NCI-H460 (cell line): Measurements from ENCODE around the gene AFF2. TPM values are rescaled to one million over a fixed set of nuclear protein-coding genes. Genes with fewer than 3 reads are reported as not detected.
"Not testable (repeated sequence)": the region's sequence is repeated elsewhere in the genome, so short reads cannot be mapped to it uniquely, and the experiment has no call there.

Experiments
- DNase-seq: peaks from one replicate; pipeline ENCODE4 v3.0.0-alpha.2; 2016; ENCODE audit warnings: low read depth; ENCODE audit errors: extremely low read depth
- total RNA-seq: library from RNA; depleted of rRNA; stranded (reverse); fragments of >200 nt; shearing (Covaris generic); gene quantifications from 2 replicates; pipeline ENCODE4 v1.2.3, GENCODE V29; 2014

The AFF2 gene
- total RNA-seq, 1 experiment from 2014 or later, result not detected

- not testable (repeated sequence) for DNase-seq
Observed at GRCh38 chrX:148906628-148907027, 406.2 kb downstream of the AFF2 start.

GRCh38 chrX:148909758-148910157, 409.3 kb downstream of the AFF2 start:
- no peak for DNase-seq

- DNase-seq, result no peak
Observed at GRCh38 chrX:148913971-148914370, 413.6 kb downstream of the AFF2 start.

- DNase-seq, result no peak
Observed at GRCh38 chrX:148914783-148915182, 414.4 kb downstream of the AFF2 start.

- no peak for DNase-seq
Observed at GRCh38 chrX:148915474-148915873, 415.1 kb downstream of the AFF2 start.

GRCh38 chrX:148917441-148917840, 417.0 kb downstream of the AFF2 start:
- no peak for DNase-seq

- DNase-seq, result no peak
Observed at GRCh38 chrX:148923631-148924030, 423.2 kb downstream of the AFF2 start.

GRCh38 chrX:148926371-148926770, 426.0 kb downstream of the AFF2 start:
- no peak for DNase-seq

- no peak for DNase-seq
Observed at GRCh38 chrX:148928811-148929210, 428.4 kb downstream of the AFF2 start.

GRCh38 chrX:148929686-148930085, 429.3 kb downstream of the AFF2 start:
- DNase-seq, result no peak

GRCh38 chrX:148930206-148930729, 429.9 kb downstream of the AFF2 start:
- no peak for DNase-seq

GRCh38 chrX:148933881-148934280, 433.5 kb downstream of the AFF2 start:
- DNase-seq, result no peak

GRCh38 chrX:148938348-148938747, 437.9 kb downstream of the AFF2 start:
- no peak for DNase-seq

GRCh38 chrX:148940411-148940996, 440.1 kb downstream of the AFF2 start:
- no peak for DNase-seq

- DNase-seq, result no peak
Observed at GRCh38 chrX:148942754-148943153, 442.3 kb downstream of the AFF2 start.

- DNase-seq, result no peak
Observed at GRCh38 chrX:148947399-148947975, 447.1 kb downstream of the AFF2 start.

- no peak for DNase-seq
Observed at GRCh38 chrX:148956352-148956751, 455.9 kb downstream of the AFF2 start.

GRCh38 chrX:148958901-148959300, 458.5 kb downstream of the AFF2 start:
- DNase-seq, result no peak

GRCh38 chrX:148960060-148960459, 459.6 kb downstream of the AFF2 start:
- DNase-seq, result no peak

- no peak for DNase-seq
Observed at GRCh38 chrX:148961985-148962384, 461.6 kb downstream of the AFF2 start.

- no peak for DNase-seq
Observed at GRCh38 chrX:148976571-148977400, 476.4 kb downstream of the AFF2 start.

GRCh38 chrX:148979786-148980185, 479.4 kb downstream of the AFF2 start:
- no peak for DNase-seq
